GM12891 (cell line): ENCODE results near the gene GABRP.

Experiments used
- POLR2A ChIP-seq: IDR thresholded peaks from 2 replicates; pipeline ENCODE4 v1.6.1; 2011; ENCODE audit warnings: low read depth, low read length, control low read depth
- POLR2AphosphoS5 ChIP-seq: IDR thresholded peaks from 2 replicates; pipeline ENCODE4 v1.6.1; 2011; ENCODE audit warnings: low read depth, low read length, control low read depth
- POU2F2 ChIP-seq: IDR thresholded peaks from 2 replicates; pipeline ENCODE4 v1.6.1; 2011; ENCODE audit warnings: low read depth, mild to moderate bottlenecking, control low read depth, low read length, moderate library complexity

DNA sequence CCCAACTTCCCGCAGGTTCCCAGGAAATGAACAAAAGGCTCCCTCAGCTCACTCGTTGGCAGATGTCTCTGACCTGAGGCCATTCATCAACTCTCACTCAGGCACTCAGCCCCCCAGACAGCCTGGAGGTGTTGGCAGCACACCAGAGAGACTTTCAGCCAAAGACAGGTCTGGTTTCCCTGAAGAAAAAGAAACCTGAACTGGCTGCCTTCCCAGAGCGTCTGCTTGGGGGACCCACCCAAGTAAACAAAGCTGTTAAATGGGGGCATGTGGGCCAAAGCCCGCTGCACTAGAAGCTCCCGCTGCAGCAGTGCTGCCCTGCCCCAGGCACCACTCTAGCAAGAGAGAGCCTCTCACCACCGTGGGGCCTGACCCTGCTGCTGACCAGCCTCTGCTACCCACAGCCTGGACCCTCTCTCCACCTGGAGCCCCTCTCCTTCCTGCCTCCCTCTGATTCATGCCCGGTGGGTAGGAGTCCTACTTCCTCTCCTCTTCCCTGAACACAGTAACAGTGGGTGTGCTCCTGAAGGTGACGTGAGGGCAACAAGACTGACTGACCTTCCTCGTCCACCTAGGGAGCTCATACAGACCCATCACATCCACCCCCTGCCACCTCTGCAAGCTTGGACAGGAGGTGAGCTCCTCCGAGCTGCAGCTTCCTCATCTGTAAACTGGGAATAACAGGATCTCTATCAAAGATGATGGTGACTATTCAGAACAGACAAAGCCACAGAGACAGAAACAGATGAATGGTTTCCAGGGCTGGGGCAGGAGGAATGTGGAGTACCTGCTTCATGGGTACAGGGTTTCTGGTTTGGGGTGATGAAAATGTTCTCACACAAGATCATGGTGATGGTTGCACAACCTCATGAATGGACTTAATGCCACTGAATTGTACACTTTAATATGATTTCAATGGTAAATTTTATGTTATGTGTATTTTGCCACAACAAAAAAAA lies 31.0 kb upstream of the GABRP start:
- TF ChIP-seq POU2F2 (no peak), POLR2AphosphoS5 (no peak), POLR2A (no peak)
